Spleen (tissue), 11 donors: ENCODE results near the gene UQCC2. TPM values are rescaled to one million over a fixed set of nuclear protein-coding genes. Genes with fewer than 3 reads are reported as not detected.
A peak's percentile ranks its signal among the peaks of the same experiment; 100 is the strongest.

Experiments
- DNase-seq: peaks from one replicate; pipeline ENCODE4 v3.0.0-alpha.2; 2020
- H3K27ac ChIP-seq, 8 donors: fragments of 200-600 bp; sonication (generic) in 7 of 8; 1 replicate in 4 of 8; 2 replicates in 4 of 8; pipeline versions ENCODE4 v1.5.0 to v1.8.0; 2016 to 2021; ENCODE audit warnings: inconsistent platforms in 4 of 8, mild to moderate bottlenecking in 4 of 8, moderate library complexity in 1 of 8
- H3K27me3 ChIP-seq, 7 donors: fragments of 200-600 bp; sonication (generic) in 6 of 7; replicated peaks in 1 of 7; 1 replicate in 4 of 7; 2 replicates in 3 of 7; pipeline versions ENCODE4 v1.5.0 to v1.8.0; 2016 to 2021; ENCODE audit warnings: inconsistent platforms in 3 of 7, mild to moderate bottlenecking in 1 of 7
- H3K36me3 ChIP-seq, 6 donors: fragments of 200-600 bp; sonication (generic) in 5 of 6; 1 replicate in 4 of 6; 2 replicates in 2 of 6; pipeline versions ENCODE4 v1.5.0 to v1.8.0; 2016 to 2021; ENCODE audit warnings: inconsistent platforms in 2 of 6
- H3K4me1 ChIP-seq, 6 donors: fragments of 200-600 bp; sonication (generic) in 5 of 6; 1 replicate in 3 of 6; 2 replicates in 3 of 6; pipeline versions ENCODE4 v1.5.0 to v1.8.0; 2016 to 2021; ENCODE audit warnings: inconsistent platforms in 3 of 6
- H3K4me3 ChIP-seq, 8 donors: fragments of 200-600 bp; sonication (generic) in 7 of 8; 1 replicate in 4 of 8; 2 replicates in 4 of 8; pipeline versions ENCODE4 v1.5.0 to v1.8.0; 2016 to 2021; ENCODE audit warnings: inconsistent platforms in 4 of 8, mild to moderate bottlenecking in 4 of 8, moderate library complexity in 2 of 8
- H3K9me3 ChIP-seq, 8 donors: fragments of 200-600 bp; sonication (generic) in 7 of 8; 1 replicate in 4 of 8; 2 replicates in 4 of 8; pipeline versions ENCODE4 v1.5.0 to v1.8.0; 2016 to 2021; ENCODE audit warnings: inconsistent platforms in 4 of 8
- CTCF ChIP-seq, 11 experiments: fragments of 200-600 bp in 7 of 11; fragments of 450-650 bp in 4 of 11; sonication (generic) in 4 of 11; IDR thresholded peaks in 8 of 11; conservative IDR thresholded peaks in 3 of 11; 1 replicate in 7 of 11; 2 replicates in 4 of 11; pipeline versions ENCODE4 v1.4.0 to v1.8.0; 2016 to 2021; ENCODE audit warnings: antibody characterized with exemption in 11 of 11, inconsistent platforms in 4 of 11, mild to moderate bottlenecking in 1 of 11
- POLR2A ChIP-seq, 3 donors: fragments of 450-650 bp; IDR thresholded peaks; one replicate each; pipeline ENCODE4 v1.5.1; 2017; ENCODE audit warnings: antibody characterized with exemption in 3 of 3, mild to moderate bottlenecking in 1 of 3
- POLR2AphosphoS5 ChIP-seq, 3 donors: sonication (generic); formaldehyde crosslinking; IDR thresholded peaks; one replicate each; pipeline ENCODE4 v1.5.1; 2017; ENCODE audit warnings: antibody characterized with exemption in 3 of 3
- WGBS, 5 donors: extraction: QIAGEN DNeasy Blood & Tissue Kit in 3 of 5; methylation state at CpG; one replicate each; pipeline versions ENCODE4 v1.1.5 to v1.1.7; 2013 to 2018; 5-methylcytosine and 5-hydroxymethylcytosine counted together
- intact Hi-C: fragments of 100-400 bp; cut with DNase I; formaldehyde crosslinking; loops from one replicate; pipeline ENCODE4 v1.15.0; 2023; ENCODE audit warnings: low total_unique reads
- polyA plus RNA-seq, 3 donors: library from polyadenylated mRNA; stranded (reverse); fragments of 200-250 nt; gene quantifications; one replicate each; pipeline ENCODE4 v1.2.1, GENCODE V29; 2013
- total RNA-seq, 7 donors: library from RNA; depleted of rRNA in 3 of 7; stranded (reverse); fragments of >200 nt in 3 of 7; fragmentation: NEBNext Ultra II Directional in 4 of 7; extraction: Animal tissue kit (Norgen Biotek cat#: 25700) in 4 of 7; gene quantifications; one replicate each; pipeline versions ENCODE4 v1.1.0 to v1.2.1, GENCODE V29; 2016 to 2021
- donor health status: healthy with polysubstance abuse.
- donor health status: DM: no; HTN: no; CAD: no; lungs with moderate emphysema.
- donor health status: DM: no; HTN: no; CAD: no.
- donor health status: Bipolar disorder and iron deficiency.
- donor health status: healthy.
- donor health status: DM: no; HTN: no; CAD: no.
- donor health status: DM: yes; HTN: yes; CAD: no.

Gene UQCC2
- total and polyA plus RNA-seq, 10 donors = 8.7 to 77.0 (median 34.1) TPM

- 51 to 74% (median 65%) methylated on average over 4 to 5 of the region's 5 CpGs for whole genome bisulfite sequencing, 5 donors
- no peak for DNase-seq
- H3K27me3 ChIP-seq = peaks cover 0 to 11% (median 0%) of the 10 kb centered on the region in 7 donors
- peaks cover 0 to 10% (median 0%) of the 10 kb centered on the region in 6 donors for H3K36me3 ChIP-seq
- no peak for TF ChIP-seq CTCF (IDR thresholded peaks at IDR 0.05 in 8 of 11, conservative IDR thresholded peaks at IDR 0.05 in 3 of 11)
- TF ChIP-seq POLR2AphosphoS5 (IDR thresholded peaks at IDR 0.05) = no peak
- no peak for TF ChIP-seq POLR2A (IDR thresholded peaks at IDR 0.05)
- peaks cover 0 to 39% (median 19%) of the 10 kb centered on the region in 6 donors for H3K4me1 ChIP-seq
- no peaks in the 10 kb centered on the region for H3K9me3 ChIP-seq
- H3K4me3 ChIP-seq = no peak overlapping the region
- H3K27ac ChIP-seq = peak overlapping the region in 4 of 8 donors; percentile 13 to 65 (median 48)
- intact Hi-C loops = no loop called here
Measured at GRCh38 chr6:33739571-33739970, 28.1 kb upstream of the UQCC2 start.

- no peak overlapping the region for H3K4me3 ChIP-seq
- no peaks in the 10 kb centered on the region for H3K9me3 ChIP-seq
- no peak overlapping the region for H3K27ac ChIP-seq
- H3K36me3 ChIP-seq = peaks cover 0 to 17% (median 0%) of the 10 kb centered on the region in 6 donors
- peaks cover 0 to 32% (median 13%) of the 10 kb centered on the region in 6 donors for H3K4me1 ChIP-seq
- intact Hi-C loops = no loop called here
- DNase-seq = no peak
- H3K27me3 ChIP-seq = peaks cover 0 to 9% (median 0%) of the 10 kb centered on the region in 7 donors
- 87 to 96% (median 92%) methylated on average over 4 to 5 of the region's 5 CpGs for WGBS, 5 donors
- TF ChIP-seq POLR2A (IDR thresholded peaks at IDR 0.05) = no peak
- TF ChIP-seq POLR2AphosphoS5 (IDR thresholded peaks at IDR 0.05) = no peak
- no peak for TF ChIP-seq CTCF (IDR thresholded peaks at IDR 0.05 in 8 of 11, conservative IDR thresholded peaks at IDR 0.05 in 3 of 11)
Measured at GRCh38 chr6:33738879-33739278, 27.4 kb upstream of the UQCC2 start.

- 84 to 96% (median 88%) methylated on average over 8 to 9 of the region's 9 CpGs for WGBS, 5 donors
- Histone ChIP-seq H3K9me3 (no peaks in the 10 kb centered on the region), H3K27me3 (peaks cover 0 to 8% (median 0%) of the 10 kb centered on the region in 7 donors)
Measured at GRCh38 chr6:33738153-33738552, 26.7 kb upstream of the UQCC2 start.

More at GRCh38 chr6:33738153-33738552, 26.7 kb upstream of the UQCC2 start:
- no peak for TF ChIP-seq CTCF (IDR thresholded peaks at IDR 0.05 in 8 of 11, conservative IDR thresholded peaks at IDR 0.05 in 3 of 11)
- no peak for TF ChIP-seq POLR2A (IDR thresholded peaks at IDR 0.05)
- no peak for TF ChIP-seq POLR2AphosphoS5 (IDR thresholded peaks at IDR 0.05)
- no peak overlapping the region for H3K27ac ChIP-seq
- peaks cover 0 to 26% (median 10%) of the 10 kb centered on the region in 6 donors for H3K4me1 ChIP-seq
- no peak overlapping the region for H3K4me3 ChIP-seq
- intact Hi-C loops = no loop called here
- no peak for DNase-seq
- peaks cover 0 to 25% (median 0%) of the 10 kb centered on the region in 6 donors for H3K36me3 ChIP-seq
